MM.1S (cell line): ENCODE data around the gene ZNF286A.
"Not testable (repeated sequence)": the region's sequence is repeated elsewhere in the genome, so short reads cannot be mapped to it uniquely, and the experiment has no call there.

ENCODE experiments used
- CTCF ChIP-seq: fragments of 300-600 bp; sonication (generic); IDR thresholded peaks from 2 replicates; pipeline ENCODE4 v1.5.1; 2016; ENCODE audit warnings: antibody characterized with exemption, low read length, mixed read lengths
- EZH2 ChIP-seq: fragments of 300-600 bp; sonication (generic); optimal IDR thresholded peaks from 2 replicates; pipeline ENCODE3; 2017; ENCODE audit warnings: low read depth, mild to moderate bottlenecking, antibody characterized with exemption, low read length, mixed read lengths
- EZH2phosphoT487 ChIP-seq: fragments of 300-600 bp; sonication (generic); IDR thresholded peaks from 2 replicates; pipeline ENCODE4 v1.6.1; 2018; ENCODE audit warnings: antibody characterized with exemption, low read length

DNA sequence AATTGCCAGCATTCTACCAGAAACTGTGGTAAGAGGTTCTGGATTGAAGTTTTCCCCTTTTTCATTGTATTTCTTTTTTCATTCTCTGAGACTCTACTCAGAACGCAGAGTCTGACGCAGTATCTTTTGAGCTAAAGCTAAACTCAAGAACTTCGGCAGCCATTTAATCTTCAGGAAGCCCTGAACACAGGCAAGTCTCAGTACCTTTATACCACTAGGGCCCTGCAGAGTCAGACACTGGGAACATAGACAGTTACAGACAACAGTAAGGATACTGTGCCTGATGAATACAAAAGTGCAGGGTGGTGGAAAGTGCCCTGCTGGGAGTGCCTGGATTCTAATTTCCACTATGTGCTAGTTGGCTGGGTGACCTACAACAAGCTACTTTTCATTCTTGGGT, 16.4 kb upstream of the ZNF286A start:
- TF ChIP-seq CTCF, EZH2, EZH2phosphoT487: not testable (repeated sequence)
